WTC11 (cell line): ENCODE data around the gene CEBPG. TPM values are rescaled to one million over a fixed set of nuclear protein-coding genes. Genes with fewer than 3 reads are reported as not detected.
A peak's percentile ranks its signal among the peaks of the same experiment; 100 is the strongest.

Source experiments
- ATAC-seq: fragments of 200-7000 bp; cut with Tn5 transposase; 2 replicates; pipeline ENCODE4 v1.10.0; 2021; ENCODE audit warnings: mild to moderate bottlenecking, moderate library complexity
- CTCF ChIA-PET: fragments of 300-600 bp; sonication (Branson Sonifier 250); formaldehyde crosslinking; loops from one replicate; lab custom pipeline; 2021; ENCODE audit warnings: antibody characterized with exemption; lab: Charles Lee
- POLR2A ChIA-PET: fragments of 350-600 bp; sonication (Branson Sonifier 250); formaldehyde crosslinking; loops from one replicate; lab custom pipeline; 2021; ENCODE audit warnings: antibody characterized with exemption; lab: Charles Lee
- DNase-seq: peaks from one replicate; pipeline ENCODE4 v3.0.0; 2021; ENCODE audit warnings: low spot score
- H3K27ac Mint-ChIP-seq: 2 replicates; pipeline ENCODE4 v1.8.0; 2021; ENCODE audit warnings: mixed read lengths
- H3K27me3 Mint-ChIP-seq: 2 replicates; pipeline ENCODE4 v1.8.0; 2021; ENCODE audit warnings: low read depth, mild to moderate bottlenecking, moderate library complexity, mixed read lengths
- H3K36me3 Mint-ChIP-seq: 2 replicates; pipeline ENCODE4 v1.8.0; 2021; ENCODE audit warnings: mixed read lengths
- H3K4me1 Mint-ChIP-seq: 2 replicates; pipeline ENCODE4 v1.8.0; 2022; ENCODE audit warnings: mixed read lengths
- H3K4me3 Mint-ChIP-seq: 2 replicates; pipeline ENCODE4 v1.8.0; 2021; ENCODE audit warnings: mild to moderate bottlenecking, moderate library complexity, mixed read lengths
- H3K9me3 Mint-ChIP-seq: 2 replicates; pipeline ENCODE4 v1.8.0; 2021; ENCODE audit warnings: mixed read lengths
- ESRRA ChIP-seq: sonication (generic); formaldehyde crosslinking; IDR thresholded peaks from 2 replicates; pipeline ENCODE4 v1.8.1; 2022; ENCODE audit warnings: mild to moderate bottlenecking, missing genetic modification reagents, borderline replicate concordance
- GABPB1 ChIP-seq: sonication (generic); formaldehyde crosslinking; IDR thresholded peaks from 2 replicates; pipeline ENCODE4 v1.8.1; 2023; ENCODE audit warnings: mild to moderate bottlenecking, missing genetic modification reagents
- GTF2I ChIP-seq: fragments of 250-450 bp; sonication (Bioruptor Pico); conservative IDR thresholded peaks from 2 replicates; pipeline ENCODE4 v1.4.0; 2021; ENCODE audit warnings: mild to moderate bottlenecking
- IRF2 ChIP-seq: sonication (generic); formaldehyde crosslinking; IDR thresholded peaks from 2 replicates; pipeline ENCODE4 v1.8.0; 2022; ENCODE audit warnings: low read depth, missing genetic modification reagents, borderline replicate concordance
- KAT7 ChIP-seq: sonication (generic); formaldehyde crosslinking; IDR thresholded peaks from 2 replicates; pipeline ENCODE4 v1.8.1; 2023; ENCODE audit warnings: missing genetic modification reagents, mild to moderate bottlenecking, borderline replicate concordance
- NFATC4 ChIP-seq: fragments of 250-450 bp; sonication (Bioruptor Pico); IDR thresholded peaks from 2 replicates; pipeline ENCODE4 v1.9.0; 2021; ENCODE audit warnings: mild to moderate bottlenecking
- PREB ChIP-seq: sonication (generic); formaldehyde crosslinking; IDR thresholded peaks from 2 replicates; pipeline ENCODE4 v1.8.1; 2022; ENCODE audit warnings: mild to moderate bottlenecking, missing genetic modification reagents, moderate library complexity, borderline replicate concordance
- SP1 ChIP-seq: sonication (generic); formaldehyde crosslinking; conservative IDR thresholded peaks from 2 replicates; pipeline ENCODE4 v1.8.1; 2022; ENCODE audit warnings: missing genetic modification reagents
- STAT6 ChIP-seq: sonication (generic); formaldehyde crosslinking; conservative IDR thresholded peaks from 2 replicates; pipeline ENCODE4 v1.8.1; 2023; ENCODE audit warnings: mild to moderate bottlenecking, low read depth, missing genetic modification reagents, moderate library complexity
- TCF7 ChIP-seq: sonication (generic); formaldehyde crosslinking; IDR thresholded peaks from 2 replicates; pipeline ENCODE4 v1.8.0; 2022; ENCODE audit warnings: mild to moderate bottlenecking, low read depth, missing genetic modification reagents, moderate library complexity
- ZBTB21 ChIP-seq: sonication (generic); formaldehyde crosslinking; IDR thresholded peaks from 2 replicates; pipeline ENCODE4 v1.8.1; 2023; ENCODE audit warnings: mild to moderate bottlenecking, missing genetic modification reagents, borderline replicate concordance
- ZNF138 ChIP-seq: sonication (generic); formaldehyde crosslinking; conservative IDR thresholded peaks from 2 replicates; pipeline ENCODE4 v1.8.1; 2022; ENCODE audit warnings: mild to moderate bottlenecking, moderate library complexity, missing genetic modification reagents
- ZNF263 ChIP-seq: sonication (generic); formaldehyde crosslinking; IDR thresholded peaks from 2 replicates; pipeline ENCODE4 v1.8.1; 2022; ENCODE audit warnings: low read depth, mild to moderate bottlenecking, moderate library complexity, missing genetic modification reagents
- ZNF532 ChIP-seq: fragments of 250-450 bp; sonication (Bioruptor Pico); IDR thresholded peaks from 2 replicates; pipeline ENCODE4 v1.9.0; 2021; ENCODE audit warnings: mild to moderate bottlenecking, borderline replicate concordance
- ZNF671 ChIP-seq: fragments of 250-450 bp; sonication (Bioruptor Pico); IDR thresholded peaks from 2 replicates; pipeline ENCODE4 v1.8.0; 2021; ENCODE audit warnings: mild to moderate bottlenecking
- total RNA-seq: library from RNA; stranded (reverse); gene quantifications from 3 replicates; pipeline ENCODE4 v1.2.3, GENCODE V29; 2021
- TF ChIP-seq, protein P1 (sequence below): sonication (generic); formaldehyde crosslinking; IDR thresholded peaks from 2 replicates; pipeline ENCODE4 v1.8.0; 2023; ENCODE audit warnings: mild to moderate bottlenecking, missing genetic modification reagents

CEBPG gene
- total RNA-seq, 1 experiment from 2014 or later, result 33.1 TPM

GRCh38 chr19:33403221-33403972, 29.9 kb downstream of the CEBPG start:
- Mint-ChIP-seq H3K27me3 (no peaks in the 10 kb centered on the region), H3K4me1 (peaks cover 4% of the 10 kb centered on the region; the same call in 1 of the 2 replicates), H3K27ac (no peak overlapping the region), H3K36me3 (no peaks in the 10 kb centered on the region), H3K4me3 (no peak overlapping the region), H3K9me3 (no peaks in the 10 kb centered on the region)
- ChIA-PET CTCF (interaction anchor here (1.2 to 6.3 kb wide), 5 partner anchors 11 to 189 kb away, joined by 3 to 47 read pairs (median 6); no protein-coding TSS in a partner anchor), POLR2A (interaction anchor here (0.5 kb wide), 1 partner anchor 394 kb away, joined by 3 read pairs; no protein-coding TSS in a partner anchor)
- ATAC-seq, result no peak
- no peak for DNase-seq
- no peak for TF ChIP-seq IRF2 (CRISPR knock-in tag)
- TF ChIP-seq ZBTB21 (CRISPR knock-in tag), result no peak
- no peak for TF ChIP-seq ESRRA
- TF ChIP-seq PREB (CRISPR knock-in tag), result peak; percentile 38; the same call in 1 of the 2 replicates
- TF ChIP-seq GTF2I (CRISPR knock-in tag), result no peak
- TF ChIP-seq GABPB1 (CRISPR knock-in tag), result peak; percentile 93
- no peak for TF ChIP-seq STAT6 (CRISPR knock-in tag)
- no peak for TF ChIP-seq ZNF263 (CRISPR knock-in tag)

DNA sequence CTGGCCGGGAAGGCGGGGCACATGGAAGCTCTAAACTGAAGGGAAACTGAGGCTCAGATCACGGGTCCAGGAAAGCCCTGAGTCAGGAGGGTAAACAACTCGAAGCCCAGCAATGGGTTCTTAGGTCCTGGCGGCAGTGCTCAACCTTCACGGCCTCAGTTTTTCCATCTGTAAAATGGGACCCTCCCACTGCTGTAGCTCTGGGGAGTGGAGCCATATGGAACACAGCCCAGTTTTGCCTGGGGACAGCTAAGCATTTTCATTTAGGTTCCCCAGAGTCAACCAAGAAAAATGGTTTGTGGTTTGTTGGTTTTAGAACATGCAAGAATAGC, 30.4 kb downstream of the CEBPG start:
- ChIA-PET POLR2A (interaction anchor here (0.5 kb wide), 1 partner anchor 393 kb away, joined by 3 read pairs; no protein-coding TSS in a partner anchor), CTCF (interaction anchor here (0.7 to 6.3 kb wide), 6 partner anchors 7 to 162 kb away, joined by 3 to 47 read pairs (median 6); no protein-coding TSS in a partner anchor)
- ATAC-seq, result no peak
- TF ChIP-seq ZNF671 (no peak), NFATC4 (CRISPR knock-in tag) (no peak), IRF2 (CRISPR knock-in tag) (no peak), SP1 (CRISPR knock-in tag) (no peak)
- Mint-ChIP-seq H3K9me3 (no peaks in the 10 kb centered on the region), H3K27me3 (no peaks in the 10 kb centered on the region), H3K4me3 (no peak overlapping the region), H3K4me1 (peaks cover 4% of the 10 kb centered on the region; the same call in 1 of the 2 replicates), H3K36me3 (no peaks in the 10 kb centered on the region), H3K27ac (no peak overlapping the region)
- no peak for DNase-seq

DNA sequence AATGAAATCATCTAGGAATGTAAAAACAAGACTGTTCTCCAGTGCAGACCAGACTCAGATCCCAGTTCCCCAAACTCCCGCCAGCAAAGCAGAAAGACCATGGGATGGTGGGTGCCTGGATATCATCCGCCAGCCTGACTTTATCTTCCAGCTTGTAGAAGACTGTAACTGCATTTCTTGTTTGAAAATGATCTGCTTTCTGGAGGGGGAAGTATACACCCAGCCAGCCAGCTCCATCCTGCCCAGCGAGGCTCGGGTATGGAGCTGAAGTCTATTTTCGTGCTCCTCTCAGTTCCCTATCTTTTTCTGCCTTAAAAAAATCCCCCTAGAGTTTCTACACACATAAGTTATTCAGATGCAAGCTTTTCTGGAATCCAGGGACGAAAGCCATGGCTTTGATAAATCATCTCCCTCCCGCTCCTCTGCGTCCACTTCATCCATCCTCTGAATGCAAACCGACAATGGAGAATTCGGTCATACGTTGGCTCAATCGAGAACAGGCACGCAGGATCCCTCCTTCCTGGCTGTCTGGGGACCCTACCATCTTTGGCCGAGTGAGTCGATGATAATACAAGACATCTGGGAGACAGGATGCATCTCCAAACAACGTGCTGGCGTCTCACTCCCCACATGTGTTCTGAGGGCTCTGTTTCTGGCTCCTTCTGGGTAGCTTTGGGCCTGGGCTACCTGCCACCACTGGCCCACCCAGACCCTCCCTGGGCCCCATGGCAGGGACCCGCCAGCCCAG, 31.2 kb downstream of the CEBPG start:
- CTCF ChIA-PET, result interaction anchor here (0.7 to 6.3 kb wide), 7 partner anchors 8 to 270 kb away, joined by 3 to 47 read pairs (median 5); partner anchors contain the start of gene CEBPG
- 0 out of 2 replicates have a peak overlapping the region, but pooled peaks have one; percentile 30 for H3K27ac Mint-ChIP-seq
- TF ChIP-seq ZNF532 (no peak), ZNF138 (CRISPR knock-in tag) (no peak), KAT7 (no peak), TCF7 (CRISPR knock-in tag) (no peak), PREB (CRISPR knock-in tag) (no peak)
- TF ChIP-seq, protein P1, sequence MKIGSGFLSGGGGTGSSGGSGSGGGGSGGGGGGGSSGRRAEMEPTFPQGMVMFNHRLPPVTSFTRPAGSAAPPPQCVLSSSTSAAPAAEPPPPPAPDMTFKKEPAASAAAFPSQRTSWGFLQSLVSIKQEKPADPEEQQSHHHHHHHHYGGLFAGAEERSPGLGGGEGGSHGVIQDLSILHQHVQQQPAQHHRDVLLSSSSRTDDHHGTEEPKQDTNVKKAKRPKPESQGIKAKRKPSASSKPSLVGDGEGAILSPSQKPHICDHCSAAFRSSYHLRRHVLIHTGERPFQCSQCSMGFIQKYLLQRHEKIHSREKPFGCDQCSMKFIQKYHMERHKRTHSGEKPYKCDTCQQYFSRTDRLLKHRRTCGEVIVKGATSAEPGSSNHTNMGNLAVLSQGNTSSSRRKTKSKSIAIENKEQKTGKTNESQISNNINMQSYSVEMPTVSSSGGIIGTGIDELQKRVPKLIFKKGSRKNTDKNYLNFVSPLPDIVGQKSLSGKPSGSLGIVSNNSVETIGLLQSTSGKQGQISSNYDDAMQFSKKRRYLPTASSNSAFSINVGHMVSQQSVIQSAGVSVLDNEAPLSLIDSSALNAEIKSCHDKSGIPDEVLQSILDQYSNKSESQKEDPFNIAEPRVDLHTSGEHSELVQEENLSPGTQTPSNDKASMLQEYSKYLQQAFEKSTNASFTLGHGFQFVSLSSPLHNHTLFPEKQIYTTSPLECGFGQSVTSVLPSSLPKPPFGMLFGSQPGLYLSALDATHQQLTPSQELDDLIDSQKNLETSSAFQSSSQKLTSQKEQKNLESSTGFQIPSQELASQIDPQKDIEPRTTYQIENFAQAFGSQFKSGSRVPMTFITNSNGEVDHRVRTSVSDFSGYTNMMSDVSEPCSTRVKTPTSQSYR (CRISPR knock-in tag), result no peak

More for the DNA sequence above, 31.2 kb downstream of the CEBPG start:
- Mint-ChIP-seq H3K36me3 (no peaks in the 10 kb centered on the region), H3K4me1 (peaks cover 4% of the 10 kb centered on the region; the same call in 1 of the 2 replicates), H3K9me3 (no peaks in the 10 kb centered on the region), H3K4me3 (no peak overlapping the region), H3K27me3 (no peaks in the 10 kb centered on the region)
- POLR2A ChIA-PET, result no interaction called here
- DNase-seq, result no peak
- no peak for ATAC-seq
